ENCODE measurements around the gene RDH13. TPM values are rescaled to one million over a fixed set of nuclear protein-coding genes. Genes with fewer than 3 reads are reported as not detected.

RDH13 gene
- total RNA-seq, 1 experiment from 2014 or later, result 31.1 TPM

DNA sequence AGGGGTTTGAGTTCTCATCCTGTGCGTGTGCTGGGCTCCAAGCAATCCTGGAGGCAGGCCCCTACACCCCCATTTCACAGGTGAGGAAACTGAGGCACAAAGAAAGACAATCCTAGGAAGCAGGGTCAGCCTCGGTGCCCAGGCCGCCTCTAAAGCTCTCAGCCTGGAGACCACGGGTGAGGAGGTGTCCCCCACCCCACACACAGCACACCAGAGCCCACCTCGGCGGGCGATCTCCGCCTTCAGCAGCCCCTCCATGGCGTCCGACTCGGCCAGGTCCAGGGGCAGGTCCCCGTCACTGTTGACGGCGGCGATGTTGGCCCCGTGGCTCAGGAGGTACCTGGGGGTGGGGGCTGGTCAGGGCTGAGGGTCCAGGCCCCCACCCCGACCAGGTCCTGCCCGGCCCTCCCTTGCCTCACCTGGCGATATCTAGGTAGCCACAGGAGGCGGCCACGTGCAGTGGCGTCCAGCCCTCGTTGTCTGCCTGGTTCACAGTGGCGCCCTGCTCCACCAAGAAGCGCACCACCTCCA is 49.4 kb upstream of the RDH13 start:
- no peak overlapping the region for H2AFZ ChIP-seq (ENCODE audit: low read depth, low read length, poor library complexity, severe bottlenecking)
- peaks cover 4 to 5% of the 10 kb centered on the region in 2 experiments; a peak in 2 of 4 replicates for H3K36me3 ChIP-seq (ENCODE audit: control insufficient read depth in 1 of 2, insufficient read depth in 2 of 2, low read length in 2 of 2)
- BruUV-seq (replicated peaks), result no TSS peak
- ChIA-PET POLR2A (no interaction called here), CTCF (no interaction called here), RAD21 (ENCODE audit: low non-redundant PET in 1 of 2, low total read pairs in 2 of 2, uncharacterized antibody in 2 of 2, unreplicated experiment in 2 of 2) (no interaction called here)
- intact Hi-C loops (cut with micrococcal nuclease), result no loop called here
- H3K9me2 ChIP-seq (ENCODE audit: insufficient read depth), result no peaks in the 10 kb centered on the region
- peaks cover 62% of the 10 kb centered on the region for H3K79me2 ChIP-seq (ENCODE audit: insufficient read depth, low read length)
- H4K20me1 ChIP-seq (ENCODE audit: insufficient read depth), result no peaks in the 10 kb centered on the region
- H3K9ac ChIP-seq (ENCODE audit: low read length), result no peak overlapping the region
- no peak overlapping the region for H3K4me2 ChIP-seq (ENCODE audit: low read length)
- no peak for ATAC-seq
- no peak for DNase-seq (ENCODE audit: low read depth, low spot score)
- H3K27ac ChIP-seq (ENCODE audit: low read depth, low read length), result no peak overlapping the region
- H3K4me1 ChIP-seq (ENCODE audit: control insufficient read depth in 1 of 2, insufficient read depth in 2 of 2, low read length in 2 of 2), result peaks cover 6 to 18% of the 10 kb centered on the region in 2 experiments
- H3K27me3 ChIP-seq (ENCODE audit: insufficient read depth, low read length), result no peaks in the 10 kb centered on the region
- H3K9me3 ChIP-seq (ENCODE audit: control insufficient read depth in 1 of 2, insufficient read depth in 1 of 2, low read depth in 1 of 2, low read length in 2 of 2), result no peaks in the 10 kb centered on the region
- TF ChIP-seq POLR2A (IDR thresholded peaks at IDR 0.05; ENCODE audit: borderline replicate concordance, extremely low read depth, insufficient read depth, insufficient read length) (no peak), SIN3A (IDR thresholded peaks at IDR 0.05; ENCODE audit: low read depth) (no peak), POLR2AphosphoS5 (IDR thresholded peaks at IDR 0.05; ENCODE audit: low read depth, low read length) (no peak), EZH2phosphoT487 (IDR thresholded peaks at IDR 0.05; ENCODE audit: borderline replicate concordance) (no peak), EZH2 (IDR thresholded peaks at IDR 0.05) (no peak), ZFX (IDR thresholded peaks at IDR 0.05) (no peak), ELF1 (IDR thresholded peaks at IDR 0.05; ENCODE audit: borderline replicate concordance, low read depth) (no peak), TCF7L2 (IDR thresholded peaks at IDR 0.05; ENCODE audit: borderline replicate concordance, extremely low read depth, insufficient read depth, insufficient read length) (no peak), CEBPB (IDR thresholded peaks at IDR 0.05; ENCODE audit: low read depth) (no peak)
- no peak overlapping the region for H3K4me3 ChIP-seq (replicated peaks in 1 of 2; ENCODE audit: low read depth in 1 of 2, low read length in 2 of 2)

DNA sequence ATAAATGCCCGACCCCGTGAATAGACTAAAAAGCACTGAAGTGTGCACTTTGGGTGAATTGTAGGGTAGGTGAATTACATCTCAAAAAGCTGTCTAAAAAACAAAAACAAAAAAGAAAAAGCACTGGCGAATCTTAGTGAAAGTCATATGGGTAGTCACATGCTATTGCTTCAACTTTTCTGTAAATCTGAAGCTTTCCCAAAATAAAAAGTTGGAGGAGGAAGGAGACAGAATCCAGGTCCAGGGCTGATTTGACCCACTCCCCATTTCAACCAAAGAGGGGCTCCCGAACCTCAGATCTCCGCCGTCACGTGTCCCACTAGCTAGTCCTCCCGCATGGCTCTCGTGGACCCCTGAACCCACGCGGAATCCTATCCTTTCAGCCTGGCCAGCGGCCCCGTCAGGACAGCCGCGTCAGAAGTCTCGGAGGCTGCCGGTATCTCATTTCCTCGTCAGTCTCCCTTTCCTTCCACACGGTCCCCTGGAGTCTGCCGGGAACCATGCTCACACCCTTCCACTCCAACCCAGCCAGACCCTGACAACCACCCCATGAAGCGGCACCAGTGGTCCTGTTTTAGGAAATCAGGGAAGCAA is 48.4 kb upstream of the RDH13 start:
- Histone ChIP-seq H3K4me2 (ENCODE audit: low read length) (no peak overlapping the region), H3K27me3 (ENCODE audit: insufficient read depth, low read length) (no peaks in the 10 kb centered on the region), H3K9me2 (ENCODE audit: insufficient read depth) (no peaks in the 10 kb centered on the region), H2AFZ (ENCODE audit: low read depth, low read length, poor library complexity, severe bottlenecking) (no peak overlapping the region), H3K79me2 (ENCODE audit: insufficient read depth, low read length) (peaks cover 54% of the 10 kb centered on the region), H3K27ac (ENCODE audit: low read depth, low read length) (no peak overlapping the region), H3K9ac (ENCODE audit: low read length) (no peak overlapping the region), H3K4me1 (ENCODE audit: control insufficient read depth in 1 of 2, insufficient read depth in 2 of 2, low read length in 2 of 2) (peaks cover 6 to 16% of the 10 kb centered on the region in 2 experiments), H3K9me3 (ENCODE audit: control insufficient read depth in 1 of 2, insufficient read depth in 1 of 2, low read depth in 1 of 2, low read length in 2 of 2) (no peaks in the 10 kb centered on the region), H4K20me1 (ENCODE audit: insufficient read depth) (no peaks in the 10 kb centered on the region), H3K36me3 (ENCODE audit: control insufficient read depth in 1 of 2, insufficient read depth in 2 of 2, low read length in 2 of 2) (peaks cover 4 to 5% of the 10 kb centered on the region in 2 experiments; a peak in 1 of 4 replicates), H3K4me3 (replicated peaks in 1 of 2; ENCODE audit: low read depth in 1 of 2, low read length in 2 of 2) (no peak overlapping the region)
- no TSS peak for BruUV-seq (replicated peaks)
- POLR2A ChIA-PET, result no interaction called here
- intact Hi-C loops (cut with micrococcal nuclease), result no loop called here
- no peak for TF ChIP-seq EZH2phosphoT487 (IDR thresholded peaks at IDR 0.05; ENCODE audit: borderline replicate concordance)
- TF ChIP-seq JUND (IDR thresholded peaks at IDR 0.05), result no peak
- TF ChIP-seq ZFX (IDR thresholded peaks at IDR 0.05), result no peak
- TF ChIP-seq FOSL1 (IDR thresholded peaks at IDR 0.05; ENCODE audit: low read depth), result no peak
- no peak for TF ChIP-seq ELF1 (IDR thresholded peaks at IDR 0.05; ENCODE audit: borderline replicate concordance, low read depth)
- TF ChIP-seq EZH2 (IDR thresholded peaks at IDR 0.05), result no peak
- TF ChIP-seq SP1 (IDR thresholded peaks at IDR 0.05; ENCODE audit: low read depth), result no peak
- no peak for DNase-seq (ENCODE audit: low read depth, low spot score)
- ATAC-seq, result no peak
- RAD21 ChIA-PET (ENCODE audit: low non-redundant PET in 1 of 2, low total read pairs in 2 of 2, uncharacterized antibody in 2 of 2, unreplicated experiment in 2 of 2), result no interaction called here
- CTCF ChIA-PET, result no interaction called here

Data from HCT116 (cell line).